SK-N-SH (cell line): ENCODE data around the gene PTGDS. TPM values are rescaled to one million over a fixed set of nuclear protein-coding genes. Genes with fewer than 3 reads are reported as not detected.

Experiments
- CTCF ChIA-PET: fragments of 300-600, 350-600 bp; formaldehyde crosslinking; extraction: SDS; loops from one replicate; lab custom pipeline; 2021; lab: Yijun Ruan, JAX
- POLR2A ChIA-PET: fragments of 350-600 bp; sonication (Branson Sonifier 250); formaldehyde crosslinking; extraction: SDS; loops from one replicate; lab custom pipeline; 2020; ENCODE audit warnings: antibody characterized with exemption, inconsistent platforms; lab: Yijun Ruan, JAX
- DNase-seq: peaks from one replicate; pipeline ENCODE4 v3.0.0; 2012
- H2AFZ ChIP-seq: fragments of 200-600 bp; sonication (generic); 2 replicates; pipeline ENCODE4 v1.8.1; 2016; ENCODE audit warnings: antibody characterized with exemption, mild to moderate bottlenecking, low read depth
- H3F3A ChIP-seq: fragments of 200-600 bp; sonication (generic); replicated peaks from 2 replicates; pipeline ENCODE3; 2016; ENCODE audit warnings: antibody characterized with exemption, mild to moderate bottlenecking; ENCODE audit not compliant: insufficient read depth
- H3K27ac ChIP-seq, 2 experiments: fragments of 200-500 bp in 1 of 2; fragments of 200-600 bp in 1 of 2; sonication (Bioruptor generic) in 1 of 2; sonication (generic), shearing (Covaris generic) in 1 of 2; 2 replicates each; pipeline versions ENCODE4 v1.5.1 to v1.6.1; 2014 to 2016; ENCODE audit warnings: low read depth in 2 of 2, inconsistent platforms in 1 of 2, low read length in 1 of 2, mild to moderate bottlenecking in 1 of 2, mixed read lengths in 1 of 2
- H3K27me3 ChIP-seq: fragments of 200-600 bp; sonication (generic), shearing (Covaris generic); 2 replicates; pipeline ENCODE4 v1.6.1; 2016; ENCODE audit warnings: mixed run types; ENCODE audit not compliant: insufficient read depth
- H3K36me3 ChIP-seq, 2 experiments: fragments of 200-500 bp in 1 of 2; fragments of 200-600 bp in 1 of 2; sonication (Bioruptor generic) in 1 of 2; sonication (generic) in 1 of 2; replicated peaks in 1 of 2; 2 replicates each; pipeline versions ENCODE3 to v1.5.1; 2014 to 2016; ENCODE audit warnings: low read length in 1 of 2, mild to moderate bottlenecking in 1 of 2; ENCODE audit not compliant: insufficient read depth in 2 of 2, control insufficient read depth in 1 of 2
- H3K4me1 ChIP-seq, 2 experiments: fragments of 200-500 bp in 1 of 2; fragments of 200-600 bp in 1 of 2; sonication (Bioruptor generic) in 1 of 2; sonication (generic), shearing (Covaris generic) in 1 of 2; 2 replicates each; pipeline versions ENCODE4 v1.5.1 to v1.6.1; 2014 to 2016; ENCODE audit warnings: low read depth in 1 of 2, low read length in 1 of 2, mixed run types in 1 of 2; ENCODE audit not compliant: insufficient read depth in 2 of 2, control insufficient read depth in 1 of 2
- H3K4me2 ChIP-seq: fragments of 200-600 bp; sonication (generic), shearing (Covaris generic); 2 replicates; pipeline ENCODE4 v1.6.1; 2017; ENCODE audit warnings: mixed run types
- H3K4me3 ChIP-seq, 2 experiments: fragments of 200-500 bp in 1 of 2; fragments of 200-600 bp in 1 of 2; sonication (Bioruptor generic) in 1 of 2; sonication (generic), shearing (Covaris generic) in 1 of 2; 2 replicates each; pipeline versions ENCODE4 v1.5.1 to v1.8.1; 2014 to 2016; ENCODE audit warnings: low read depth in 2 of 2, inconsistent platforms in 1 of 2, low read length in 1 of 2, mild to moderate bottlenecking in 1 of 2, mixed read lengths in 1 of 2, moderate library complexity in 1 of 2
- H3K79me2 ChIP-seq: fragments of 200-600 bp; sonication (generic); 2 replicates; pipeline ENCODE4 v1.8.1; 2017; ENCODE audit warnings: mild to moderate bottlenecking; ENCODE audit not compliant: insufficient read depth
- H3K9ac ChIP-seq: fragments of 200-600 bp; sonication (generic); 2 replicates; pipeline ENCODE4 v1.6.1; 2017; ENCODE audit warnings: mixed run types
- H3K9me2 ChIP-seq: fragments of 200-600 bp; sonication (generic); 2 replicates; pipeline ENCODE4 v1.6.1; 2017; ENCODE audit warnings: mixed run types
- H3K9me3 ChIP-seq: fragments of 200-600 bp; sonication (generic); 2 replicates; pipeline ENCODE4 v1.6.1; 2017; ENCODE audit warnings: mixed run types, mild to moderate bottlenecking, moderate library complexity
- H4K20me1 ChIP-seq: fragments of 200-600 bp; sonication (generic); 2 replicates; pipeline ENCODE4 v1.6.1; 2017; ENCODE audit warnings: mild to moderate bottlenecking, mixed run types; ENCODE audit not compliant: insufficient read depth
- ELF1 ChIP-seq: IDR thresholded peaks from 2 replicates; pipeline ENCODE4 v1.4.0; 2012
- FOSL2 ChIP-seq: IDR thresholded peaks from 2 replicates; pipeline ENCODE4 v1.4.0; 2012; ENCODE audit warnings: low read depth, mild to moderate bottlenecking, moderate library complexity, borderline replicate concordance
- FOXM1 ChIP-seq: IDR thresholded peaks from 2 replicates; pipeline ENCODE4 v1.4.0; 2012; ENCODE audit warnings: low read depth, mild to moderate bottlenecking
- JUND ChIP-seq: IDR thresholded peaks from 2 replicates; pipeline ENCODE4 v1.4.0; 2012
- MXI1 ChIP-seq: IDR thresholded peaks from 2 replicates; pipeline ENCODE4 v1.6.1; 2012; ENCODE audit warnings: mild to moderate bottlenecking, low read depth, low read length, improper control_type of control experiment
- POLR2AphosphoS5 ChIP-seq: IDR thresholded peaks from 2 replicates; pipeline ENCODE4 v1.6.1; 2012; ENCODE audit warnings: low read depth, low read length
- RAD21 ChIP-seq: IDR thresholded peaks from 2 replicates; pipeline ENCODE4 v1.6.1; 2012; ENCODE audit warnings: mild to moderate bottlenecking, low read length
- RCOR1 ChIP-seq: fragments of 150-350 bp; IDR thresholded peaks from 2 replicates; pipeline ENCODE4 v1.6.1; 2017; ENCODE audit warnings: antibody characterized with exemption, low read length
- SIN3A ChIP-seq: IDR thresholded peaks from 2 replicates; pipeline ENCODE4 v1.6.1; 2012; ENCODE audit warnings: low read depth, mild to moderate bottlenecking, low read length, moderate library complexity, borderline replicate concordance
- SMC3 ChIP-seq: IDR thresholded peaks from 2 replicates; pipeline ENCODE4 v1.6.1; 2012; ENCODE audit warnings: low read depth, low read length, improper control_type of control experiment
- TCF12 ChIP-seq: IDR thresholded peaks from 2 replicates; pipeline ENCODE4 v1.4.0; 2012
- TEAD4 ChIP-seq: IDR thresholded peaks from 2 replicates; pipeline ENCODE4 v1.4.0; 2012; ENCODE audit warnings: mild to moderate bottlenecking, borderline replicate concordance; ENCODE audit not compliant: insufficient read depth
- WGBS: methylation state at CpG from one replicate; pipeline ENCODE4 v1.1.6; 2017; ENCODE audit warnings: low lambda C conversion rate; 5-methylcytosine and 5-hydroxymethylcytosine counted together
- polyA plus RNA-seq, 3 experiments: library from polyadenylated mRNA; depleted of rRNA; stranded (reverse); fragments of >200 nt; gene quantifications; 2 replicates each; pipeline ENCODE4 v1.2.3, GENCODE V29; 2012
- TF ChIP-seq, protein P1 (sequence below): fragments of 200-600 bp; sonication (generic); IDR thresholded peaks from 2 replicates; pipeline ENCODE4 v1.6.1; 2017; ENCODE audit warnings: antibody characterized with exemption, mild to moderate bottlenecking, moderate library complexity
- TF ChIP-seq, protein P2 (sequence below): IDR thresholded peaks from 2 replicates; pipeline ENCODE4; 2012
- TF ChIP-seq, protein P3 (sequence below): IDR thresholded peaks from 2 replicates; pipeline ENCODE4 v1.6.1; 2012; ENCODE audit warnings: mild to moderate bottlenecking, low read depth, low read length, moderate library complexity
- TF ChIP-seq, protein P4 (sequence below): IDR thresholded peaks from 2 replicates; pipeline ENCODE4 v1.4.0; 2012; ENCODE audit warnings: low read depth

The PTGDS gene
- polyA plus RNA-seq, 1 of the 3 experiments (the other 2 are of a cell fraction), result not detected

DNA sequence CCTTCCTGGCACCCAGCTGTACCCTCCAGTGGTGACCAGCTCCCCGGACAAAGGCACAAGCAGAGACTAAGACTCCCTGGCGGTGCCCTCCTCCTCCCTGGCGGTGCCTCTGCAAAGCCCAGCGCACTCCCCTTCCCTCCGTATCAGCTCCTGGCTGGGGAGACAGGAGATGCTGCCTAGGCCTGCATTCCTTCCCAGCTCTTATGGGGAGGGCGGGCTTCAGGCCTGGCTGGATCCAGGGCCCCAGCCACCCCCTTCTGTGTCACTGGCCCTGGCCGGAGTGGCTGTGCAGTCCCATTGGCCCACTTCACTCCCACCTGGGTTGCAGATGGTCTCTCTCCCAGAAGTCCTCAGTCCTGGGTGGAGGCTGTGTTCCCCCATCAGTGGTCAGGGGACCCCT, 18.8 kb upstream of the PTGDS start:
- Histone ChIP-seq H3K9ac (no peak overlapping the region), H3K4me3 (no peak overlapping the region), H3K9me3 (no peaks in the 10 kb centered on the region), H3K36me3 (no peaks in the 10 kb centered on the region), H3K4me1 (peaks cover 0 to 8% of the 10 kb centered on the region in 2 experiments; a peak in 1 of 4 replicates), H3F3A (no peaks in the 10 kb centered on the region), H3K27ac (no peak overlapping the region), H2AFZ (no peak overlapping the region), H3K4me2 (no peak overlapping the region), H3K27me3 (no peaks in the 10 kb centered on the region), H3K79me2 (no peaks in the 10 kb centered on the region), H4K20me1 (no peaks in the 10 kb centered on the region), H3K9me2 (no peaks in the 10 kb centered on the region)
- ChIA-PET POLR2A (no interaction called here), CTCF (interaction anchor here (1.3 to 1.8 kb wide), 2 partner anchors 10 to 77 kb away, joined by 3 to 9 read pairs; no protein-coding TSS in a partner anchor)
- DNase-seq, result no peak
- TF ChIP-seq TCF12 (no peak), SMC3 (no peak), SIN3A (no peak), FOXM1 (no peak), FOSL2 (no peak), RCOR1 (no peak), RAD21 (no peak), MXI1 (no peak), POLR2AphosphoS5 (no peak), TEAD4 (no peak), JUND (no peak), ELF1 (no peak)
- TF ChIP-seq, protein P1, sequence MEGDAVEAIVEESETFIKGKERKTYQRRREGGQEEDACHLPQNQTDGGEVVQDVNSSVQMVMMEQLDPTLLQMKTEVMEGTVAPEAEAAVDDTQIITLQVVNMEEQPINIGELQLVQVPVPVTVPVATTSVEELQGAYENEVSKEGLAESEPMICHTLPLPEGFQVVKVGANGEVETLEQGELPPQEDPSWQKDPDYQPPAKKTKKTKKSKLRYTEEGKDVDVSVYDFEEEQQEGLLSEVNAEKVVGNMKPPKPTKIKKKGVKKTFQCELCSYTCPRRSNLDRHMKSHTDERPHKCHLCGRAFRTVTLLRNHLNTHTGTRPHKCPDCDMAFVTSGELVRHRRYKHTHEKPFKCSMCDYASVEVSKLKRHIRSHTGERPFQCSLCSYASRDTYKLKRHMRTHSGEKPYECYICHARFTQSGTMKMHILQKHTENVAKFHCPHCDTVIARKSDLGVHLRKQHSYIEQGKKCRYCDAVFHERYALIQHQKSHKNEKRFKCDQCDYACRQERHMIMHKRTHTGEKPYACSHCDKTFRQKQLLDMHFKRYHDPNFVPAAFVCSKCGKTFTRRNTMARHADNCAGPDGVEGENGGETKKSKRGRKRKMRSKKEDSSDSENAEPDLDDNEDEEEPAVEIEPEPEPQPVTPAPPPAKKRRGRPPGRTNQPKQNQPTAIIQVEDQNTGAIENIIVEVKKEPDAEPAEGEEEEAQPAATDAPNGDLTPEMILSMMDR, result no peak
- TF ChIP-seq, protein P2, sequence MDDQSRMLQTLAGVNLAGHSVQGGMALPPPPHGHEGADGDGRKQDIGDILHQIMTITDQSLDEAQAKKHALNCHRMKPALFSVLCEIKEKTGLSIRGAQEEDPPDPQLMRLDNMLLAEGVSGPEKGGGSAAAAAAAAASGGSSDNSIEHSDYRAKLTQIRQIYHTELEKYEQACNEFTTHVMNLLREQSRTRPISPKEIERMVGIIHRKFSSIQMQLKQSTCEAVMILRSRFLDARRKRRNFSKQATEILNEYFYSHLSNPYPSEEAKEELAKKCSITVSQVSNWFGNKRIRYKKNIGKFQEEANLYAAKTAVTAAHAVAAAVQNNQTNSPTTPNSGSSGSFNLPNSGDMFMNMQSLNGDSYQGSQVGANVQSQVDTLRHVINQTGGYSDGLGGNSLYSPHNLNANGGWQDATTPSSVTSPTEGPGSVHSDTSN, result no peak
- TF ChIP-seq, protein P3, sequence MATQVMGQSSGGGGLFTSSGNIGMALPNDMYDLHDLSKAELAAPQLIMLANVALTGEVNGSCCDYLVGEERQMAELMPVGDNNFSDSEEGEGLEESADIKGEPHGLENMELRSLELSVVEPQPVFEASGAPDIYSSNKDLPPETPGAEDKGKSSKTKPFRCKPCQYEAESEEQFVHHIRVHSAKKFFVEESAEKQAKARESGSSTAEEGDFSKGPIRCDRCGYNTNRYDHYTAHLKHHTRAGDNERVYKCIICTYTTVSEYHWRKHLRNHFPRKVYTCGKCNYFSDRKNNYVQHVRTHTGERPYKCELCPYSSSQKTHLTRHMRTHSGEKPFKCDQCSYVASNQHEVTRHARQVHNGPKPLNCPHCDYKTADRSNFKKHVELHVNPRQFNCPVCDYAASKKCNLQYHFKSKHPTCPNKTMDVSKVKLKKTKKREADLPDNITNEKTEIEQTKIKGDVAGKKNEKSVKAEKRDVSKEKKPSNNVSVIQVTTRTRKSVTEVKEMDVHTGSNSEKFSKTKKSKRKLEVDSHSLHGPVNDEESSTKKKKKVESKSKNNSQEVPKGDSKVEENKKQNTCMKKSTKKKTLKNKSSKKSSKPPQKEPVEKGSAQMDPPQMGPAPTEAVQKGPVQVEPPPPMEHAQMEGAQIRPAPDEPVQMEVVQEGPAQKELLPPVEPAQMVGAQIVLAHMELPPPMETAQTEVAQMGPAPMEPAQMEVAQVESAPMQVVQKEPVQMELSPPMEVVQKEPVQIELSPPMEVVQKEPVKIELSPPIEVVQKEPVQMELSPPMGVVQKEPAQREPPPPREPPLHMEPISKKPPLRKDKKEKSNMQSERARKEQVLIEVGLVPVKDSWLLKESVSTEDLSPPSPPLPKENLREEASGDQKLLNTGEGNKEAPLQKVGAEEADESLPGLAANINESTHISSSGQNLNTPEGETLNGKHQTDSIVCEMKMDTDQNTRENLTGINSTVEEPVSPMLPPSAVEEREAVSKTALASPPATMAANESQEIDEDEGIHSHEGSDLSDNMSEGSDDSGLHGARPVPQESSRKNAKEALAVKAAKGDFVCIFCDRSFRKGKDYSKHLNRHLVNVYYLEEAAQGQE, result no peak
- TF ChIP-seq, protein P4, sequence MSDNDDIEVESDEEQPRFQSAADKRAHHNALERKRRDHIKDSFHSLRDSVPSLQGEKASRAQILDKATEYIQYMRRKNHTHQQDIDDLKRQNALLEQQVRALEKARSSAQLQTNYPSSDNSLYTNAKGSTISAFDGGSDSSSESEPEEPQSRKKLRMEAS, result no peak
- 89% methylated on average over 5 of the region's 7 CpGs for WGBS
